Measurements from ENCODE around the gene NOB1.
"Not testable (repeated sequence)": the region's sequence is repeated elsewhere in the genome, so short reads cannot be mapped to it uniquely, and the experiment has no call there.

The NOB1 gene

DNA sequence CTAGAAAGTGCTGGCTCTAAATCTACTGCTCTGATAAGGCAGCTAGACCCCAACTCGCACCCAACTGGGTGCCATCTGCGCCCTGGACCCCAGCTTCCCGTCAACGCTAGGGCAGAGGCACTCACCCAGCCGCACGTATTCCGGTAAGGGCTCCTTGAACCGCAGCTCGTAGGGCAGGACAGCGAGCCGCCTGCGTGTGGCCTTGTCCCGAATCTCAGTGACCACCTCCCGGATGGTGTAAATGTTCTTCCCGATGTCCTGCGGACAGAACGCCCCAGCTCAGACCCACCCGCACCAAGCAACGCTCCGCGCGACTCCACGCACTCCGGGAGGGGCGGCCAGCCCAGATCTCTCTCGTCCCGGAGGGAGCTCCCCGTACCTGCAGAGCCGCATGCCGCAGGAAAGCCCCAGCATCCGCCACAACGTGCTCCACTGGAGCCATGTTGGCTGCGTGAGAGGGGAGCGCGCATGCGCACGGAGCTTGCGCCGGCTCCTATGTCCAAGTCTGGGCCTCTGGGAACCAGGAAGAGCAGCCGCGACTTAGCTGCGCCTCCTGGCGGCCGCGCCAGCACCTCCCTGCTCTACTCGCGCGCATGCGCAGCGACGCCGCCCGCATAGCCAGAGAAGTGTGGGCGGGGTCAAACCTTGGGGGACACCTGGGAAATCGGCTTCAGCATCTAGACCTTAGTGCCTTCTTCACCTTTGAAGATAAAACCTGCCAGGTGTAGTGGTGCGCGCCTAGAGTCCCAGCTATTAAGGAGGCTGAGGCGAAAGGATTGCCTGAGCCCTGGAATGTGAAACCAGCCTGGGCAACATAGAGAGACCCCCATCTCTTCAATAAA is at the start of gene NOB1:
TSS of gene NOB1 (minus strand) at position 458 of the 842 bp plus-strand sequence. CDS start at position 442, 16 bp downstream.
- FAIRE-seq = no peak

DNA sequence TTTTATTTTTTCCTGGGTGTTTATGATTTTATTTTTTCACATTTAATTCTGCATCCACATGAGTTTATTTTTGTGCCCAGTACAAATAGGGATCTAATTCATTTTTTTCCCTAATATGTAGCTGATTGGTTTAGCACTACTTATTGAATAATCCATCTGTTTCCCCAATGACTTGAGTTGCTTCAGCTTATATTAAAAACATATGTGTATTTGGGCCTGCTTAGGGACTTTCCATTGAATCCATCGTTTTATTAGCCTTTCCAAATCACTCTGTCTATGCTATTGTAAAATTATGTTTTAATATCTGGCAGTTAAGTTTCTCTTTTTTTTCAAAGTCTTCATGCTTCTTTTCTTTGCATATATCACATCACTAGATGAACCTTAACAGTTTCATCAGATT is 49.6 kb upstream of the NOB1 start:
- no peak for FAIRE-seq

DNA sequence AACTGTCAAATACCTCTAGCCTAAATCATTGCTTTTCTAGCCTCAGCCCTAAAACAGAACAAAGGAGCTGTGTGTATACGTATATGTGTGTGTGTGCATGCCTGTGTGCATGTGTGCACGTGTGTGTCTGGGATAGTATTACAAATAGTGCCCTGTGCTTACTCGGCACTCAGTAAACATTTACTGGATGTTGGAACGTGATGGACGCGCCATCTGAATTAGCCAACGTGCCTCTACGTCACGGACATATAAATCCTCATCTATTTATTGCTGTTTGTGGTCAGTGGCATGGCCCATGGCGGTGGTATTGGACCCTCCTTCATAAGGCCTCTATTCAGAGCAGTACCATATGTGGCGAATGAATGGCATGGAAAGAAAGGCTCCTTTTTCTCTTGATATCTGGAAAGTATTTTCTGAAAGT is 44.9 kb upstream of the NOB1 start:
- FAIRE-seq = no peak

DNA sequence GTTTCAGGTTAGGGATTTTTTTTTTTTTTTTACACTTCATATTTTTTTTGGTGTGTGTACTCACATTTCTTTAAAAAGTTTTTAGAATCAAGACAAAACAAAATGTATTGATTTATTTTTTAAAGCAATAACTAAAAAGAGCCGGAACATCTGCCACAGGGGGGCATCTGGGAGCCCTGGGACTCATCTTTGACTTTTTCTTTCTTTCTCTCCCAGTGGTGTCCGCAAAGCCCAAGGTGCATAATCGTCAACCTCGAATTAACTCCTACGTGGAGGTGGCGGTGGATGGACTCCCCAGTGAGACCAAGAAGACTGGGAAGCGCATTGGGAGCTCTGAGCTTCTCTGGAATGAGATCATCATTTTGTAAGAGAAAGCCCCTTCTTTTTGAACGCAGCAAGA is 43.7 kb upstream of the NOB1 start:
- FAIRE-seq = no peak

DNA sequence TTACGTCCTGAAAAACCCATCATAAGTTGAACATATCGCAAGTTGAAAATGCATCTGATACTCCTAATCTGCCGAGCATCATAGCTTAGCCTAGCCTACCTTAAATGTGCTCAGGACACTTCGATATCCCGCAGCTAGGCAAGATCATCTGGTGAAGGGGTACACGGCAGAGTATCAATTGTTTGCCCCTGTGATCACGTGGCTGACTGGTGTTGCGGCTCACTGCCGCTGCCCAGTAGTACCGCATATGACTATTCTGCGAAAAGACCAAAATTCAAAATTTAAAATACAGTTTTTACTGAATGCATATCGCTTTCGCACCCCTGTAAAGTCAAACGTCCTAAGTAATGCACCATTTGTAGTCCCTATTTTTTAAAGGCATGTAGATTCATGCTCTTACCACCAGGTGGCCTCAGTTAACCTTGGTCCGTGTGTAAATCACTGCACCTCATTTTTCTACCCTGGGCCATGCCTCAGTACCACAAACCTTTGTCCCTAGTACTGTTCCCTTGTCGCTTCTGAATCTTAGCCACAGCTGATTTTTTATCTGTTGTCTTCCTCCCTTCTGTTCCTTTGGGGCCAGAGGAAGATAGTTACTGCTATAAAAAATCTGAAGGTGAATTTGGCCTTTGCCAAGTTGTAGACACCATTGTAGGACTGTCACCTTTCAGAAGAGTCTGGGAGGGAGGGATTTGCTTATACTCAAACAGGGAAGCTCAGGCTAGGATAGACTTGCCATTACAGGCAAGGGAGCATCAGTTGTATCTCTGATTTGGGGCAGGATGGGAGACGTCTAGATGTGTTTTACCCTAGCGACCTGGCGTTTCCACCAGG is 41.8 kb upstream of the NOB1 start:
- FAIRE-seq = peak; percentile 13

DNA sequence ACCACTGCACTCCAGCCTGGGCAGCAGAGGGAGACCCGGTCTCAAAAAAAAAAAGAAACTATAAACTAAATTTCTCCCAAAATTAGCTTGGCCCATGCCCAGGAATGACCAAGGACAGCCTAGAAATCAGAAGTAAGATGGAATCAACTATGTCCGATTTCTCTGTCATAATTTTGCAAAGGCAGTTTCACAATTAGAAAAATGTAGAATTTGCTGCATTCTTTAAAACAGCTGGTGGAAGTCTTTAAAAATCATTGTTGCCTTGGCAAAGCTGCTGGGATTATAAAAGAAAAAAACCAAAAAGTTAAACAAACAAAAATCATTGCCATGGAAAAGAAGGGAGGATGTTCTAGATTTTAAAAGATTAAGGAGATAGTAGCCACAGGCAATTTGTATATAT is 39.8 kb upstream of the NOB1 start:
- no peak for FAIRE-seq

DNA sequence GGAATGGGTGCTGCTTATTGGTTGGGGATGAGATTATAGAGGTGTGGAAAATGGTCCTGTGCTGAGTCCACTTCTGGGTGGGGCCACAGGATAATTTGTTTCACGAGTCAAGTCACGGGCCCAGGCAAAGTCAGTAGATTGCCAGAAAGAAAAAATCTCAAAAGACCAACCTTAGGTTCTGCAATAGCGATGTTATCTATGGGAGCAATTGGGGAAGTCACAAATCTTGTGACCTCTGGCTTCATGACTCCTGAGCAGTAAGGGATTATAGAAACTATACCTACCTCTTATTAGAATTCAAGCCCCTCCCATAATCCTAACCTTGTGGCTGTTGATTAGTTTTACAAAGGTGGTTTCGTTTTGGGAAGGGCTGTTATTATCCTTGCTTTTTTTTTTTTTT is 38.8 kb upstream of the NOB1 start:
- FAIRE-seq = no peak

DNA sequence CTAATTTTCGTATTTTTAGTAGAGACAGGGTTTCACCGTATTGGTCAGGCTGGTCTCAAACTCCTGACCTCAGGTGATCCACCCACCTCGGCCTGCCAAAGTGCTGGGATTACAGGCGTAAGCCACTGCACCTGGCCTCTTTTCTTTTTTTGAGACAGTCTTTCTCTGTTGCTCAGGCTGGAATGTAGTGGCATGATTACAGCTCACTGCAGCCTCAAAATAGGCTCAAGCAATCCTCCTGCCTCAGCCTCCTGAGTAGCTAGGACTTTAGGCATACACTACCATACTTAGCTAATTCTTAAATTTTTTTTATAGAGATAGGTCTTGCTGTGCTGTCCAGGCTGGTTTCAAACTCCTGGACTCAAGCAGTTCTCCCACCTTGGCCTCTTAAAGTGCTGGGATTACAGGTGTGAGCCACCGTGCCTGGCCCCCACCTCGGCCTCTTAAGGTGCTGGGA is 36.7 kb upstream of the NOB1 start:
- FAIRE-seq = not testable (repeated sequence)

DNA sequence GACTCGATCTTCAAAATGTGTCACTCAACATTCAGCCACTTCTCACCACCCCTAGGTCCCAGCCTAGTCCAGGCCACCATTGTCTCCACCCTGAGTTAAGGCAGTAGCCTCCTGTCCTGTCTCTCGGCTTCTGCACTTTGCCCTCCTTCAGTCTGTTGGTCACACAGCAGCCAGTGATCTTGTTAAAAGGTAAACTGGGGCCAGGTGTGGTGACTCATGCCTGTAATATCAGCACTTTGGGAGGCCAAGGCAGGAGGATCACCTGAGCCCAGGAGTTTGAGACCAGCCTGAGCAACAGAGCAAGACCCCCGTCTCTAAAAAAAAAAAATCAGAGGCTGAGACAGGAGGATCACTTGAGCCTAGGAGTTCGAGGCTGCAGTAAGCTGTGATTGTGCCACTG is 33.2 kb upstream of the NOB1 start:
- no peak for FAIRE-seq

DNA sequence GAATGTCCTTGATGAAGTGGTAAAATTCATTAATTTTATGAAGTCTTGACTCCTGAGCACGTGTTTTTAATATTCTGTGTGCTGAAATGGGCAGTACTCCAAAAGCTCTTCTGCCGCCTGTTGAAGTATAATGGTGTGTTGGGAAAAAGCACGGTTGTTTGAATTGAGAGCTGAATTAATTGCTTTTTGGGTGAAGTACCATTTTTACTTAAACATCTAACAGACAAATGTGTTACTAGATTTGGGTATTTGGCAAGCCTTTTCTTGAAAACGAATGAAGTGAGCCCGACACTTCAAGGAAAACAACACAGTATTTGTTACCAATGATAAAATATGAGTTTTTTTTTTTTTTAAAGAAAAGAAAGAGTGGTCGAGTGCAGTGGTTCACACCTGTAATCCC is 29.9 kb upstream of the NOB1 start:
- FAIRE-seq = no peak

DNA sequence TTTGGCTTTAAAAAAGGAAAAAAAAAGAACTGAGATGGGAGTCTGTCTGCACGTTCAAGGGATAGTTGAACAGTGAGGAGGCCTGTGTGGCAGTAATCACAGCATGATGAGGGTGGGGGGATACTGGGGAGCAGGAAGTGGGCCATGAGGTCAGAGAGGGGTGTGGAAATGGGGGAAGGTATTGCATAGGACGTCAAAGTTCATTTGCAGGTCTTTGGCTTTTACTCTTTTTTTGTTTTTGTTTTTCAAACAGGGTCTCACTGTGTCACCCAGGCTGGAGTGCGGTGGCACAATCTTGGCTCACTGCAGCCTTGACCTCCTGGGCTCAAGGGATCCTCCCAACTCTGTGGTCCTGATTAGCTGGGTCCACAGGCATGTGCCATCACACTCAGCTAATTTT is 26.4 kb upstream of the NOB1 start:
- FAIRE-seq = no peak

DNA sequence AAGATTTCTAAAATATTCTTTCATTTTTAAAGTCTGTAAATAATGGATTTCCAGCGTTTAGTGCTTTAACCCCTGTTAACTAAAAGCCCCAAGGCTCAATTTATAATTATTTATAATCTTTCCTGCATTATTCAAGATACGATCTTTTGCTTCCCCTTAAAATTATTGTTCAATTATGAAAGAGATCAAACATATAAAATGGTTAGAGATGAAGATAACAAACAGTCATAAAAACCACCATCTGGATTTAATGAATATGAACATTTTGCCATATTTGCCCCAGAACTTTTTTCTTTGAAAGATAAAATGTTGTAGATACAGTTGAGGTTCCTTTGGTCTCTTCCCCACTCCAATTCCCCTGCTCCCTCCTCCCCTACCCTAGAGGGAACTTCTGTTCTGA is 25.0 kb upstream of the NOB1 start:
- FAIRE-seq = no peak

DNA sequence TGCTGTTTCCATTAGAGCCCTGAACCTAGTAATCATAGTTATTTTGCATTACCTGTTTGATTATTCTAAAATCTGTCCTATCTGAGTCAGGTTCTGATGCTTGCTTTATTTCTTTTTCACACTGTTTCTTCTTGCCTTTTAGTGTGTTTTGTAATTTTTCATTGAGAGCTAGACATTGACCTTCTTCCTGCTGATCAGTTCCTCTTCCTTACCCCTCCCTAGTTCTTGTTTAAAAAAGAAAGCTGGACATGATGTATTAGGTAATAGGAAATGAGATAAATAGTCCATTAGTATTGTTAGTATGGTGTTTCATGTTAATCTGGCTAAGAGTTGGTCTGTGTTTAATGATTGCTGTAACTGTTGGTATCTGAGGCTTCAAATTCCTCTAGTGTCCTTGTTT is 20.8 kb upstream of the NOB1 start:
- no peak for FAIRE-seq

DNA sequence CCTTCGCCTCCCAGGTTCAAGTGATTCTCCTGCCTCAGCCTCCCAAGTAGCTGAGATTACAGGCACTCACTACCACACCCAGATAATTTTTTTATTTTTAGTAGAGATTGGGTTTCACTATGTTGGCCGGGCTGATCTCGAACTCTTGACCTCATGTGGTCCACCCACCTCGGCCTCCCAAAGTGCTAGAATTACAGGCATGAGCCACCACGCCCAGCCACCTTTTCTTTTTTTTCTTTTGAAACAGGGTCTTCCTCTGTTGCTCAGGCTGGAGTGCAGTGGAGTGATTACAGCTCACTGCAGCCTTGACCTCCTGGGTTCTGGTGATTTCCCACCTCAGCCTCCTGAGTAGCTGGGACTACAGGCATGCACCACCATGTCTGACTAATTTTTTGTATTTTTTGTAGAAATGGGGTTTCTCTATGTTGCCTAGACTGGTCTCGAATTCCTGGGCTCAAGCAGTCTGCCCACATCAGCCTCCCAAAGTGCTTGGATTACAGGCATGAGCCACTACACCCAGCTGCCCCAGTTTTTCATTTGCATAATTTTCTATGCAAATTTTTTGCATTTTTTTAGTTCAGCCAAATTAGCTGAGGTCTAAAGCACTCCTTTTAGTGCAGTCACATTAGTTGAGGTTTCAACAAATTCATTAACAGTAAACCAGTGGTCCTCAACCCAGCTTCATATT is 18.7 kb upstream of the NOB1 start:
- no peak for FAIRE-seq

DNA sequence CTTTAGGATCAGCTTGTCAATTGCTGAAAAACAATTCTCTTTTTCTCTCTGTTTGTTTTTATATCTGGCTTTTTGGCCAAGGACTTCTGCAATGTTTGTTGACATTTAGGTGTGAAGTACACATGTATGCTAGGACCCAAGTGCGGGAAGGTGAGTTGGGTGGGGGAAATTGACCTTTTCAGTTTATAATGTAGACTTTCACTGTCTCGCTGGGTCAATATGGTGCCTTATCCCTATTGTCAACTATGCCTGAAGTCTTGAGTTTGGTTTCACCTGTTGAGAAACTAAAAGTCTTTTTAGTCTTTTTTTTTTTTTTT is 16.9 kb upstream of the NOB1 start:
- no peak for FAIRE-seq

DNA sequence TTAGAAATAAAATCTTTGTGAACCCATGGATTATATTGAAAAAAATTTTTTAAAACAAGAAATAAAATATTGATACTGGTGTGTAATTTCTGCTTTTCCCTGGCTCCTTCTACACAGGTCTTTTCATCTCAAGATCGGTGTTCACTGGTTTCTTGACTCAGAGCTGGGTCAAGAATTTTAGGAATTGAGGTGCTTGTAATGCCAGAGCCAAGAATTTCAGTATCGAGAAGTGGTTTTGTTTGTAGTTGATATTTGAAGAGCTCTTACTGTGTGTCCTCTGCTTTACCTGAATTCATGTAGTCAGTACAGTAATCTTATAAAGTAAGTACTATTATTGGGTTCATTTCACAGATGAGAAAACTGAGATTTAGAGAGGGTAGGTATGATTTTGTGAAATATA is 14.7 kb upstream of the NOB1 start:
- no peak for FAIRE-seq

DNA sequence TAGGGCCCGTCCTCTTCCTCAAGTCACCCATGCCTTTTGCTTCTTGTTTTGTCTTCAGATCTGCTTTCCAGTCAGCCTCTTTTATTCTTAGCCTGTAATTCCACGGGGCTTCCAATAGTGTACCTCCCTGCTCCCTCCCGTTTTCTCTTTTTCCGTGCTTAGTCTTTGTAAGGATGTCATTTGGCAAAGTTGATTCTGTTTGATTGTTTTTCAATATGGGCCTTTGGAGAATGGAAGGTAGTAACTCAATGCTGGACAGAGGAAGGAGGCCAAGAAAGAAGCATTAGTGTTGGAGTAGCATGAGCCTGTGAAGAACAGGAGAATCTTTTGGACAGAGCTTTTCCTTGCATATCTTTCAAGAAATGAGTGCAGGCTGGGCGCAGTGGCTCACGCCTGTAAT is 13.9 kb upstream of the NOB1 start:
- FAIRE-seq = no peak

DNA sequence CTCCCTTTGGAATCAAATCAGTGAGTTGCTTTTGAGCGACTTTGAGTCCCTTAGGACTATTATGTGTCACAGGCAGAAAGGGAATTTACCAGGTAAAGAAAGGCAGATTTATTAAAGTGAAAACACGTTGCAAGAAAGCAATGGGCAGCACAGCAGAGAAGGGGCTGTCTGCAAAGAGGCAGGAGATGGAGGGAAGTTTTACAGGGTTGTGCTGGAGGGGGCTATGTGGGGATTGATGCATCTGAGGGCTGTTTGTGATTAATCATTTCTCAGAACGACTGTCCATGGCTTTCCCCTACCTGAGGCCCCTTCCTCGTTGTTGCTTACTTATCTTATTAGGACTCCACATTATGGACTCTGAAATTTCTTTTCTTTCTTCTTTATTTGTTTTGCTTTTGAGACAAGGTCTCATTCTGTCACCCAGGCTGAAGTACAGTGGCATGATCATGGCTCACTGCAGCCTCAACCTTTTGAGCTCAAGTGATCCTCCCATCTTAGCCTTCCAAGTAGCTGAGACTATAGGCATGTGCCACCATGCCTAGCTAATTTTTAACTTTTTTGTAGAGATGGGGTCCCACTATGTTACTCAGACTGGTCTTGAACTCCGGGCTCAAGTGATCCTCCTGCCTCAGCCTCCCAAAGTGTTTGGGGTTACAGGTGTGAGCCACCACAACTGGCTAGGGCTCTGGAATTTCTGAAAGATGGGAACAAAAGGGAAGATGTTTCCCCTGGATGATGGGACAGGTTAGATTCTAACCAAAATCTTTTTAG is 12.9 kb upstream of the NOB1 start:
- FAIRE-seq = no peak

DNA sequence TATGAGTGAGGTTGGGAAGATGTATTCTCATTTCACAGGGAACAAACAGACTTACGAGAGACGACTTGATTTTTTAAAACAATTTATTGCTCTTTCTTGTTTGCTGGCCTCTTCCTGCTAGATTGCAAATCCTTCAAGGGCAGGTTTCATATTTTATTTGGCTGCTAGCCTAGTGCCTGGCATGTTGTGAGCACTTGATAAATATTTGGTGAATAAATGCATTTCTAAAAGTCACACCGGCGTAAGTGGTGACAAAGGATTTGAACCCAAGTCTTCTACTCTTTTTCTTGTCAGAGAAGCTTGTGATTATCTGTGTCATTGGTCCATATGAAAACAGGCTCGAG is 8.8 kb upstream of the NOB1 start:
- no peak for FAIRE-seq

DNA sequence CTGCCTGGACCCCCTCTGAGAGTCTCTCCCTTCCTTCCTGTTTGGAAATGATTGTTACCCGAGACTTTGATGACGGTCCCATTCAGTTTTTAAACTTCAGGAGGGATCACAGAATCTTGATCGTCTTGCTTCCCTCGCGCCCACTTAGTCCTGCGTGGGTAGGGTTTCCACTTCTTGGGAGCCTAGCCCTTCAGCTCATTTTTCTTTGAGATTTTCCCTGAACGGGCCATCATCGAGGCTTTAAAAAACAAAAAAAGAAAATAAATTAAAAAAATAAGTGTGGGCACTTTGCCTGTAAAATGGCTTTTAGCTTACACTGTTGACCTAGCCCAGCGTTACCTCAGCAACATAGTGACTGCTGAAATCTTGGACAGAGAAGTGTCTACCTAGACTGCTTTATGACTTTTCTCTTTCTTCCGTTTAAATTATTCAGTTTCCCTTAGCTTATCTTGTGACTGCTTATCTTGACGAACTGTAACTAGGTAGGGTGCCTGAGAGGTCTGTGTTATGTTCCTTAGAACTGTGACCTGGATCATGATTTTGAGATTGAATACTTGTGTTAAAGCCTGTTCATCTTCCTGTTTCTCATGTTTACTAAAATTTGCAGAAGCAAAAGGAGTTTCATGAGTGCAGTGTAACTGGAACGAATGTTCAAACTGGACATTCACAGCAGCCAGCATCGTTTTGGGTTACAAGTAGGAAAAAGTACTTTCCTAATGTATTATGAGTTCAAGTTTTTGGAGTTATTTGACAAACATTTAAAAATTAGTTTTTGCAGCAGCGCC is 8.3 kb upstream of the NOB1 start:
- no peak for FAIRE-seq

DNA sequence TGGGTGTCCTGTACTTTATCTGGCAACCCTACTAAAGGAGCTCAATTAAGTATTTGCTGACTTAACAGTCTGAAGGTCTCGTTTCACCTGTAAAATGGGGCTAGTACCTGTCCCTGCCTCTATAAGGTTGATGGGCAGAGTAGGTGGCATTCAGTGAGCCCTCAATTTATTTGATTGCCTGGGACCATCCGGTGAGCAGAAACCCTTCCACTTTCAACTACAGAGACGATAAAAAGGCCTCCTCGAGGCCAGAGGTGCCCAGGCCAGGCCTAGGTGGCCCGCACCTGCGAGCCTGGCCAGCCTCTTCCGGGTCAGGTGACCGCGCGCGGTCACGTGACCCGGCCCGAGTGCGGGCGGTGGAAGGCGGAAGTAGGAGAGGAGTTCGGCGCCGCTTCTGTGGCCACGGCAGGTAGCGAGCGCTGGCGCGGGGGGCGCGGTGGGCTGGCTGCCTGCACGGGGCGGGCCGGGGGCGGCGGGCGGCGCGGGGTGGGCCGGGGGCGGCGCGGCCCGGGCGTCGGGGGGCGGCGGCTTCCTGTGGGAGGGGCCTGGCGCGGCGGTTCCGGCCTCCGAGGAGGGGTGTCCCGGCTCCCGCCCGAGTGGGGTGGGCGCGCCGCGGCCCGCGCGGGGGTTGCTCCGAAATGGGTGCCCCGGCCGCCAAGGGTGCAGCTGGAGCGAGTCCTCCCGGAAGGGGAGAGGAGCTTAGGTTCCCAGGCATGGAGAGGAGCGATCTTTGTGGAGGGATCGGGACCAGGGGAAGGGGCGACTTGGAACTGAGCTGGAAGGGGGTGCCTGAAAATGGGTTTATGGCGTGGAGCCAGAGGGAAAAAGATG is 7.5 kb upstream of the NOB1 start, which contains the start of gene WWP2:
TSS of gene WWP2 (plus strand) at position 350 of the 831 bp plus-strand sequence. CDS start 24,679 bp downstream, outside the sequence.
- no peak for FAIRE-seq

Data from TTC549 (cell line).